ENCODE results near the gene SS18.

The SS18 gene

DNA sequence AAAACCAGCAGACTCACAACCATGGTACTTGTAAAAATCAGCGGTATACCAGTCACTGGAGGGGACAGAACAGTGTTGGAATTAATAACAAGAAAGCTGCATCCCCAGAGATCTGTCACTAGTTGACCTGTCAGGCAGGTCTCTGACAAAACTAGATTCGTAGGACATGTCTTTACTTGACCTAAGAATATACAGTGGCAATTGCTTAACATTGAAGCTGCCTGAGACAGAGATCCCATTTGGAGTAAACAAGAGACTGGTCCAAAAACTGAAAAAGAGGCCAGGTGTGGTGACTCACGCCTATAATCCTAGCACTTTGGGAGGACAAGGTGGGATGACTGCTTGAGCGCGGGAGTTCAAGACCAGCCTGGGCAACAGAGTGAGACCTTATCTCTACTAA lies 7.2 kb upstream of the SS18 start:
- no peak overlapping the region for H3K27ac ChIP-seq (ENCODE audit: low read depth, low read length)
- no peak overlapping the region for H3K4me3 ChIP-seq (ENCODE audit: low read depth, low read length)
- H3K27me3 ChIP-seq (ENCODE audit: control insufficient read depth, insufficient read depth, low read length) = no peaks in the 10 kb centered on the region
- H3K4me1 ChIP-seq (ENCODE audit: control insufficient read depth, insufficient read depth, low read length) = no peaks in the 10 kb centered on the region
- H3K36me3 ChIP-seq (ENCODE audit: control insufficient read depth, insufficient read depth, low read length) = no peaks in the 10 kb centered on the region
- peaks cover 4% of the 10 kb centered on the region; the same call in 1 of the 2 replicates for H3K9me3 ChIP-seq (ENCODE audit: control insufficient read depth, insufficient read depth, low read depth, low read length)
- H3K9ac ChIP-seq (ENCODE audit: low read length) = no peak overlapping the region

DNA sequence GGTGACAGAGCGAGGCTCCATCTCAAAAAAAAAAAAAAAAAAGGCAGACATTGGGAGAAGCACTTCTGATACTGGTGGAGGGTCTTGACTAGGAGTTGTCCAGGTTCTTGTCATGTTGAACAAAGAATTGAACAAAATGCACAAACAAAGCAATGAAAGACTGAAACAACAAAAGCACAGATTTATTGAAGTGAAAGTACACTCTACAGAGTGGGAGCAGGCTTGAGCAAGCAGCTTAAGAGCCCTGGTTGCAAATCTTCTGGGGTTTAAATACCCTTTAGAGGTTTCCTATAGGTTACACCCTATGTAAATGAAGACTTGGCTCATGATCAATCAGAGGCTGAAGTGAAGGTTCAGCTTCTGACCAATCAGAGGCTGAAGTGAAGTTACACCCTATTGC lies 6.4 kb upstream of the SS18 start:
- Histone ChIP-seq H3K9me3 (ENCODE audit: control insufficient read depth, insufficient read depth, low read depth, low read length) (peaks cover 4% of the 10 kb centered on the region; the same call in 1 of the 2 replicates), H3K4me3 (ENCODE audit: low read depth, low read length) (no peak overlapping the region), H3K27ac (ENCODE audit: low read depth, low read length) (no peak overlapping the region), H3K4me1 (ENCODE audit: control insufficient read depth, insufficient read depth, low read length) (no peaks in the 10 kb centered on the region), H3K27me3 (ENCODE audit: control insufficient read depth, insufficient read depth, low read length) (no peaks in the 10 kb centered on the region), H3K36me3 (ENCODE audit: control insufficient read depth, insufficient read depth, low read length) (no peaks in the 10 kb centered on the region), H3K9ac (ENCODE audit: low read length) (no peak overlapping the region)

DNA sequence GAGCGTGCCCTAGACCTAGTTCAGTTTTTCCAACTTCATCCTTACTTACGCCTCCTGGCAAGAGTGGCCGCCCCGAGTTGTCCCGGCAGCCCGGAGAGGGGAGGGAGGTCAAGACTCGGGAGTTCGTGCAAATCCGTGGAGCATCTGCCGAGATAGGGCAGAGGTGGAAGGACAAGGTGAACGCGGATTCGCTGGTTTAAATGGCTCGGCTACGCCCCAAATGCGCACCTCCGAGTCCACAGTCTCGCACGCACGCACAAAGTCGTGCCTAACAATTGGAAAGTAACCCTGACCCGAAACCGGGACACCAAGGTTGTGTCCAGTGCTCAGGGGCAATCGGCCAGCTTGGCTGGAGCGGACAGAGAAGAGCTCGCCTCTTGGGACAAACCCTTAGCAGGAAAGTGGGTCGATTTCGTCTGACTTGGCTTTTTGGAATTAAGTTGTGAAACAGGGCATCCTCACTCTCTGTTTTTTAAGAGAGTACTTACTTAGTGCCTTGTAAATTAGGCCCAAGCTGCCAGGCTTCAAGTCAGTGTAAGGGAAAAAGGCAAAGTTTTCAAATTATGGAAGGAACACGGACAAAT lies 726 bp upstream of the SS18 start:
- H3K9me3 ChIP-seq (ENCODE audit: control insufficient read depth, insufficient read depth, low read depth, low read length) = no peaks in the 10 kb centered on the region
- H3K4me3 ChIP-seq (ENCODE audit: low read depth, low read length) = peak overlapping the region; percentile 77
- peak overlapping the region; percentile 99 for H3K27ac ChIP-seq (ENCODE audit: low read depth, low read length)
- H3K4me1 ChIP-seq (ENCODE audit: control insufficient read depth, insufficient read depth, low read length) = peaks cover 8% of the 10 kb centered on the region; the same call in 1 of the 2 replicates
- peak overlapping the region; percentile 97 for H3K9ac ChIP-seq (ENCODE audit: low read length)
- peaks cover 14% of the 10 kb centered on the region for H3K36me3 ChIP-seq (ENCODE audit: control insufficient read depth, insufficient read depth, low read length)
- H3K27me3 ChIP-seq (ENCODE audit: control insufficient read depth, insufficient read depth, low read length) = no peaks in the 10 kb centered on the region

DNA sequence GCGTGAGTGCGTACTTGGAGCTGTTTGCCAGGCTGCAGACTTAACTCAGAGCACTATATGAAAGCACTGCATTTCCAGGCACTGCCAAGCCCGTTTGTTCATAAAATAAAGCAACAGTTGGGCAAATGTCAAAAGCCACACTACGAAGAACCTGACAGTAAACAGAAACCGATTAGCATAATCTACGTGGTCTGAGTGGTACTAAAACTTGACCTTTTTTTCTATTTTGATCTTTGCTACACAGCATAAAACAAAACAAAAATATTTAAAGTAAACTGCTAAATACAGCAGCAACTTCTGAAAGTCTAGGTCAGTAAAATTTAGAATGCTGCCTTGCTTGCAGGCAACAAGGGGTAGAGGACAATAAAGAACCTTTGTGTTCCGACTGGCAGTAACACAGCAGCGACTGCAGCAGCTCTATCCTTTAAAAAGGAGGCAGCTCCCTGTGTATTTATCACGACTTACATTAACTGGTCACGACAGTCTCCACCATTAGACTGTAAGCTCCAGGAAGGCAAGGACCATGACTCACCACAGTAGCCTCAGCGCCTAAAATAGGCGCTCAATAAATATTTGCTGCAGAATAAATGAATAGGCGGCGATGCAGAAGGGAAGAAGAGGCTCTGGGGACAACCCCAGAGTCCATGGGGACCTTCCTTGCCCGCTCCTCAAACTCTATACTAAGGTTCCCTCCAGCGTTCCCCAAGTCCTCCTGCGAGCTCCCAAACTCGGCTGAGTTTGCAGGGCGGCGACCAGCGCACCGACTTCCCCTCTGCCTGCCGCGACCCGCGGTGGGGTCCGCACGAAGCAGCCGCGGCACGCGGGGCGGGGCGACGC lies 902 bp downstream of the SS18 start:
- Histone ChIP-seq H3K27me3 (ENCODE audit: control insufficient read depth, insufficient read depth, low read length) (no peaks in the 10 kb centered on the region), H3K9ac (ENCODE audit: low read length) (peak overlapping the region; percentile 97), H3K9me3 (ENCODE audit: control insufficient read depth, insufficient read depth, low read depth, low read length) (no peaks in the 10 kb centered on the region), H3K4me1 (ENCODE audit: control insufficient read depth, insufficient read depth, low read length) (peaks cover 8% of the 10 kb centered on the region; the same call in 1 of the 2 replicates), H3K36me3 (ENCODE audit: control insufficient read depth, insufficient read depth, low read length) (peaks cover 31% of the 10 kb centered on the region), H3K27ac (ENCODE audit: low read depth, low read length) (peak overlapping the region; percentile 99; the same call in 1 of the 2 replicates), H3K4me3 (ENCODE audit: low read depth, low read length) (peak overlapping the region; percentile 77)

DNA sequence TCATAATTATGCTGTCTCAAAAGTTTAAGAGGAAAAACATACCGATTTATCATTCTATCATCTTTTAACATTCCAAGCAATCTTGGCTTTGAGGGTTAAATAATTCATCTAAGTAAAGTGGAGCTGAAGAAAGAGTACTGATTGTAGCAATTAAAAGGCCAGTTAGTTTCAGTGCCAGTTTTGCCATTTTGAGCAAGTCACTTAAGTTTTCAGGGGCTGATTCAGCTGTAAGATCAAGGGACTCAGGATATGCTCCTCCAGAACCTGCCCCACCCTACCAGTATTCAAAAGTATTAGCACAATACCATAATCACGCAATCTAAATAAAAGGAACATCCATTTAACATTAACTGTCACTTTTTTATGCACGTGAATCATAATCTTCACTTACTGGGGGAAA lies 1.9 kb downstream of the SS18 start:
- Histone ChIP-seq H3K27me3 (ENCODE audit: control insufficient read depth, insufficient read depth, low read length) (no peaks in the 10 kb centered on the region), H3K4me3 (ENCODE audit: low read depth, low read length) (peak overlapping the region; percentile 77), H3K9me3 (ENCODE audit: control insufficient read depth, insufficient read depth, low read depth, low read length) (no peaks in the 10 kb centered on the region), H3K27ac (ENCODE audit: low read depth, low read length) (no peak overlapping the region), H3K9ac (ENCODE audit: low read length) (no peak overlapping the region), H3K36me3 (ENCODE audit: control insufficient read depth, insufficient read depth, low read length) (peaks cover 39% of the 10 kb centered on the region), H3K4me1 (ENCODE audit: control insufficient read depth, insufficient read depth, low read length) (peaks cover 8% of the 10 kb centered on the region; the same call in 1 of the 2 replicates)

DNA sequence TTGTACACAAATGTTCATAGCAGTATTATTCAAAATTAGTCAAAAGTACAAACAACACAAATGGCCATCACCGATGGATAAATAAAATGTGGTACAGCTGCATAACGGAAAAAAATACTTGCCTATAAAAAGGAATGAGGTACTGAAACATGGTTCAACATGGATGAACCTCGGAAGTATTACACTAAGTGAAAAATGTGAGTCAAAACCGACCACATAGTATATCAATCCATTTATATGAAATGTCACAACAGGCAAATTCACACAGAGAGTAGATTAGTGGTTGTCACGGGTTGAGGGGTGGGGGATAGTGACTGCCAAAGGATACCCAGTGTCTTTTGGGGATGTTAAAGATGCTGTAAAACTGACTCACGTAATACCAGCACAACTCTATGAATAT lies 3.5 kb downstream of the SS18 start:
- Histone ChIP-seq H3K4me3 (ENCODE audit: low read depth, low read length) (no peak overlapping the region), H3K27ac (ENCODE audit: low read depth, low read length) (no peak overlapping the region), H3K27me3 (ENCODE audit: control insufficient read depth, insufficient read depth, low read length) (no peaks in the 10 kb centered on the region), H3K4me1 (ENCODE audit: control insufficient read depth, insufficient read depth, low read length) (peaks cover 8% of the 10 kb centered on the region; the same call in 1 of the 2 replicates), H3K9me3 (ENCODE audit: control insufficient read depth, insufficient read depth, low read depth, low read length) (no peaks in the 10 kb centered on the region), H3K36me3 (ENCODE audit: control insufficient read depth, insufficient read depth, low read length) (peaks cover 55% of the 10 kb centered on the region), H3K9ac (ENCODE audit: low read length) (no peak overlapping the region)

DNA sequence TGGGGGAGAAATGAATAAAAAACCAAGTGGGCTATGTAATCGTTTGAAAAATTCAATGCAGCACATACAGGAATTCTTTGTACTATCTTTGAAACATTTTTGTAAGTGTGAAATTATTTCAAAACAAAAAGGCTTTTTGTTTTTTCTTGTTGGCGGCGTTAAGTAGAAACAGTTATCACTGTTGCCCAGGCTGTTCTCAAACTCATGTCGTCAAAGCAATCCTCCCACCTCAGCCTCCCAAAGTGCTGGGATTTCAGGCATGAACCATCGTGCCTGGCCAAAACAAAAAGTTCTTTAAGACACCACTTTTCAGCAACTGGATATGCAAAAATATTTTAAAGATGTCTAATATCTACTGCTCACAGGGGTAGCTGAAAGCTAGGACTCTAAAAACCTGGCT lies 5.4 kb downstream of the SS18 start:
- Histone ChIP-seq H3K27ac (ENCODE audit: low read depth, low read length) (no peak overlapping the region), H3K9ac (ENCODE audit: low read length) (no peak overlapping the region), H3K4me1 (ENCODE audit: control insufficient read depth, insufficient read depth, low read length) (peaks cover 8% of the 10 kb centered on the region; the same call in 1 of the 2 replicates), H3K36me3 (ENCODE audit: control insufficient read depth, insufficient read depth, low read length) (peaks cover 61% of the 10 kb centered on the region), H3K9me3 (ENCODE audit: control insufficient read depth, insufficient read depth, low read depth, low read length) (no peaks in the 10 kb centered on the region; the same call in 1 of the 2 replicates), H3K4me3 (ENCODE audit: low read depth, low read length) (no peak overlapping the region), H3K27me3 (ENCODE audit: control insufficient read depth, insufficient read depth, low read length) (no peaks in the 10 kb centered on the region)

DNA sequence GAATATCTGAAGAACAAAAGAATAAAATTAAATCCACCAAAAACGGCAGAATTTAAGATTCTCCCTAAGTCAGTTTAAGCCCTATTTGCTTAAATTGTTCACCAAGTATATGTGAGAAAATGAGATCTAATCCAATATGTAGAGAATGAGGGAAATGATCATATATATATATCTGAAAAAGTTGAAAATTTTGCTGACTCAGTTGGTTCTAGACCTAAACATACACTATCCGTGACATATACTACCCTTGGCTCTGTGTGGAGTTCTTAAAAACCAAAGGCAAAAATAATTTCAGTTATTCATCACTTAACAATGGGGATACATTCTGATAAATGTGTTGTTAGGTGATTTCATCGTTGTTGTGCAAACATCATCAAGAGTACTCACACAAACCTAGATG lies 7.3 kb downstream of the SS18 start:
- Histone ChIP-seq H3K9me3 (ENCODE audit: control insufficient read depth, insufficient read depth, low read depth, low read length) (no peaks in the 10 kb centered on the region; the same call in 1 of the 2 replicates), H3K27ac (ENCODE audit: low read depth, low read length) (no peak overlapping the region), H3K9ac (ENCODE audit: low read length) (no peak overlapping the region), H3K4me3 (ENCODE audit: low read depth, low read length) (no peak overlapping the region), H3K27me3 (ENCODE audit: control insufficient read depth, insufficient read depth, low read length) (no peaks in the 10 kb centered on the region), H3K4me1 (ENCODE audit: control insufficient read depth, insufficient read depth, low read length) (no peaks in the 10 kb centered on the region), H3K36me3 (ENCODE audit: control insufficient read depth, insufficient read depth, low read length) (peaks cover 70% of the 10 kb centered on the region)

DNA sequence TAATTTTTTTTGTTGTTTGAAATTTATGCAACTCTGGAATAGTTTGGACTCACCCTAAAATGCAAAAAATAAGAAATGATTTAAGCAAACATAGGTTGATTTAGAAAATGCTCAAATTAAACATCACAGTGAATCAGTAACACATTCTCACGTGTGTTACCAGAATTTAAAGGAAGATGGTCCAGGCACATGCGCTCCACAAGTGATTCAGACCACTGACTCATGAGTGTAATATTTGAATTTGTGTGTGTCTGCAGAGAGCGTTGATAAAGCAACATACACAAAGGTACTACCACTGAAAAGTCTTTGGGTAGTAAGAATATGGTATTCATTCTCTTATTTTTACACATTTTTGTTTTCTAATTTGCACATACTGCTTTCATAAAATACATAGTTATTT lies 7.9 kb downstream of the SS18 start:
- no peak overlapping the region for H3K27ac ChIP-seq (ENCODE audit: low read depth, low read length)
- no peak overlapping the region for H3K9ac ChIP-seq (ENCODE audit: low read length)
- no peaks in the 10 kb centered on the region for H3K27me3 ChIP-seq (ENCODE audit: control insufficient read depth, insufficient read depth, low read length)
- peaks cover 75% of the 10 kb centered on the region for H3K36me3 ChIP-seq (ENCODE audit: control insufficient read depth, insufficient read depth, low read length)
- no peaks in the 10 kb centered on the region; the same call in 1 of the 2 replicates for H3K9me3 ChIP-seq (ENCODE audit: control insufficient read depth, insufficient read depth, low read depth, low read length)
- no peak overlapping the region for H3K4me3 ChIP-seq (ENCODE audit: low read depth, low read length)
- no peaks in the 10 kb centered on the region for H3K4me1 ChIP-seq (ENCODE audit: control insufficient read depth, insufficient read depth, low read length)

DNA sequence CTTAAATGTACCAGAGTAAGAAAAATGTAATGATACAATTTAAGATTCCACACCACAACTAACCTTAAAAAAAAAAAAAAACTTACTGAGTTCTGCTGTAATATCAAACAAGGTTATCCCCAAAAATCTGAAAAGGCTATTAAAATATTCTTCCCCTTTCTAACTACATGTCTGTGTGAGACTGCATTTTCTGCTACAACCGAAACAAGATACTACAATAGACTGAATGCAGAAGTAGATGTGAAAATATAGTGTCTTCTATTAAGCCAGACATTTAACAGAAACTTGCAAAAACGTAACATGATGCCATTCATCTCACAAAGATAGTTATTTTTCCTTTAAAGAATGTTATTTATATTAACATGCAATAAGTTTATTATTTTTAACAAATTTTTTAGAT lies 16.2 kb downstream of the SS18 start:
- no peak overlapping the region for H3K27ac ChIP-seq (ENCODE audit: low read depth, low read length)
- H3K4me1 ChIP-seq (ENCODE audit: control insufficient read depth, insufficient read depth, low read length) = no peaks in the 10 kb centered on the region
- no peaks in the 10 kb centered on the region for H3K27me3 ChIP-seq (ENCODE audit: control insufficient read depth, insufficient read depth, low read length)
- H3K4me3 ChIP-seq (ENCODE audit: low read depth, low read length) = no peak overlapping the region
- H3K36me3 ChIP-seq (ENCODE audit: control insufficient read depth, insufficient read depth, low read length) = peaks cover 89% of the 10 kb centered on the region
- H3K9ac ChIP-seq (ENCODE audit: low read length) = no peak overlapping the region
- H3K9me3 ChIP-seq (ENCODE audit: control insufficient read depth, insufficient read depth, low read depth, low read length) = peaks cover 12% of the 10 kb centered on the region; the same call in 1 of the 2 replicates

DNA sequence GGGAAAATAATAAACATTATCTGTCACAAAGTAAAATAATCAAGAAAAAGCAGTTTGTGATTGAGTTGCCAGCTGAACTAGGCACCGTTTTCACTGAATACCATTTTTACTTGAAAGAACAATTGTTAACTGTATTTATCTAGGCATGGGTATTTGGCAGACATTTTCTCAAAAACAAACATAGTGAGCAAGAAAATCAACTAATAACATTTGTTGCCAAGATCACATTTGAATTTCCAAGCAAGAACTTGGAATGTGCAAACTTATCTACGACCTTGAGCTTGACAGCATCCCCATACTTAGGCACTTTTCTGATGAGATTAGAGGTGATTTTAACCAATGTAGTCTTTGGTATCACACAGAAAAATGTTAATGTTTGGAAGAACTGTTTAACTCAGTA lies 16.7 kb downstream of the SS18 start:
- H3K9ac ChIP-seq (ENCODE audit: low read length) = no peak overlapping the region
- H3K9me3 ChIP-seq (ENCODE audit: control insufficient read depth, insufficient read depth, low read depth, low read length) = peaks cover 12% of the 10 kb centered on the region; the same call in 1 of the 2 replicates
- peaks cover 88% of the 10 kb centered on the region for H3K36me3 ChIP-seq (ENCODE audit: control insufficient read depth, insufficient read depth, low read length)
- no peaks in the 10 kb centered on the region for H3K4me1 ChIP-seq (ENCODE audit: control insufficient read depth, insufficient read depth, low read length)
- H3K27me3 ChIP-seq (ENCODE audit: control insufficient read depth, insufficient read depth, low read length) = no peaks in the 10 kb centered on the region
- no peak overlapping the region for H3K27ac ChIP-seq (ENCODE audit: low read depth, low read length)
- no peak overlapping the region for H3K4me3 ChIP-seq (ENCODE audit: low read depth, low read length)
